GM12873 (cell line): ENCODE data around the gene ICE1.

Experiments
- TF ChIP-seq, protein P1 (sequence below): IDR thresholded peaks from 2 replicates; pipeline ENCODE4 v1.5.1; 2012; ENCODE audit warnings: low read depth, mild to moderate bottlenecking, moderate library complexity, low read length, control low read depth; ENCODE audit not compliant: insufficient read depth; ENCODE audit errors: missing control alignments

ICE1 gene

DNA sequence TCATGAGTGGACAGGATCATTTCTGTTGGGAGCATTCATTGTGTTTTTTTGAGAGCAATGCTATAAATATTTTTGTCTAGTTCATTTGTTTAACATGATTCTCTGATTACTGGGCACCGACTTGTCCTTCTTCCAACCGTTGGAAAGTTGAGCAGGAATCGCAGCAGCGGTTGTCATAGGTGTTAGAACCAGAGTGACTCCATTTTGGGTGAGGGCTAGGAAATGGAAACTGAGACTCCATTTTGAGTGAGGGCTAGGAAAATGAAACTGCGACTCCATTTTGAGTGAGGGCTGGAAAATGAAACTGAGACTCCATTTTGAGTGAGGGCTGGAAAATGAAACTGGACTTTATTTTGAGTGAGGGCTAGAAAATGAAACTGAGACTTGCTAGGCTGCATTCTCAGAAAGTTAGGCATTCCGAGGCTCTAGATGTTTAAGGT is 100.6 kb downstream of the ICE1 start:
- TF ChIP-seq, protein P1, sequence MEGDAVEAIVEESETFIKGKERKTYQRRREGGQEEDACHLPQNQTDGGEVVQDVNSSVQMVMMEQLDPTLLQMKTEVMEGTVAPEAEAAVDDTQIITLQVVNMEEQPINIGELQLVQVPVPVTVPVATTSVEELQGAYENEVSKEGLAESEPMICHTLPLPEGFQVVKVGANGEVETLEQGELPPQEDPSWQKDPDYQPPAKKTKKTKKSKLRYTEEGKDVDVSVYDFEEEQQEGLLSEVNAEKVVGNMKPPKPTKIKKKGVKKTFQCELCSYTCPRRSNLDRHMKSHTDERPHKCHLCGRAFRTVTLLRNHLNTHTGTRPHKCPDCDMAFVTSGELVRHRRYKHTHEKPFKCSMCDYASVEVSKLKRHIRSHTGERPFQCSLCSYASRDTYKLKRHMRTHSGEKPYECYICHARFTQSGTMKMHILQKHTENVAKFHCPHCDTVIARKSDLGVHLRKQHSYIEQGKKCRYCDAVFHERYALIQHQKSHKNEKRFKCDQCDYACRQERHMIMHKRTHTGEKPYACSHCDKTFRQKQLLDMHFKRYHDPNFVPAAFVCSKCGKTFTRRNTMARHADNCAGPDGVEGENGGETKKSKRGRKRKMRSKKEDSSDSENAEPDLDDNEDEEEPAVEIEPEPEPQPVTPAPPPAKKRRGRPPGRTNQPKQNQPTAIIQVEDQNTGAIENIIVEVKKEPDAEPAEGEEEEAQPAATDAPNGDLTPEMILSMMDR, result no peak

- TF ChIP-seq, protein P1, result no peak
These were observed 101.8 kb downstream of the ICE1 start for GRCh38 chr5:5524327-5524726.

DNA sequence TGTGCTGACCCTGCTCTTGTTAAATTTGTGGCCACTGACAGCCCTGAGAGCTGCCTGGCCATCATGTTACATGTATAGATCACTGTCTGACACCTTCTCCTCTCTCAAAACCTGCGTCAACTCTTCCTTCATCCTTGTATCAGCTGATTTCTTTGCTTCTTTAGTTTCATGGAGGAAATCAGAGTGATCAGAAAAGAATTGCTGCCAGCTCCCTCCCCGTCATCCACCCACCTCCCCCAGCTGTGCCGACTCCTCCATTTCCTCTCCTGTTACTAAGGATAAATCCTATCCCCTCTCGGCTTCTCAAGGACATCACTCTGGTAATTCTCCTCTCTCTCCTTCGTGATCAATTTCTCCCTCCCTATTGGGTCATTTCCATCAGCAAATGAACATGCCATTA is 108.9 kb downstream of the ICE1 start:
- TF ChIP-seq, protein P1, result no peak

GRCh38 chr5:5532306-5533076 is 110.0 kb downstream of the ICE1 start:
- TF ChIP-seq, protein P1, result no peak

DNA sequence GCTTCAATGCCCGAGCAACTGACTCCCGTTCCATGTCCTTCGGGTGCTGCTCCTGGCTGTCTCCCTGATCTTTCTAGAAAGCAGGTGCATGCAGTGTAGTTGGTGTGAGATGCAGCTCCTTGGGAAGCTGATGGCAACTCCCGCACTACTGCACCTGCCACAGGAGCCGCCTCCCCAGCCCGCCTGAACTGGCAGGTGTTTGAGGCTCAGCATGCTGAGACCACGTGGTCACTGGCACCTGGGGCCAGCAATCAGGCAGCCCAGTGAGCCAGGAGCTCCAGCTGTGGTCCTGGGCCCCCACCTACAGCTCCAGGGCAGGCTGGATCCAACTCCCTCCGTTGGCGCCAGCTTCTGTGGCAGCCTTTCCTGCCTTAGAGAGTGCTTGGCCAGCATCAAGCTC is 111.5 kb downstream of the ICE1 start:
- TF ChIP-seq, protein P1, result no peak

DNA sequence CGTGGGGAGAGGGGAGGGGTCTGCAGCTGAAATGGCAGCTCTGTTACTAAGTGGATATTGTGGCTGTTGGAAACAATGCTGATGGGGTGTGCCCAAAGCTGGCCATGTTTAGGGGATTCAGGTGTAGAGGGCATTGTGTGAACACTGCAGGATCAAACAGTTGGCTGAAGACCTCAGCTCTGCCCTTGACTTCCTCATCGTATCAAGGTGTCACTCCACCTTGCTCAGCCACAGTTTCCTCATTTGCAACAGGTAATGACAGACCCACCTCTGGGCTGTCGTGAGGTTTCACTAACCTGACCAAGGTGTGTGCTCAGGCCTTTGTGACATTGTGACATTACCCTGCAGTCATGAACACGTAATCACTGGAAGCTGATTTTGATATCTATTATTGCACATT is 111.9 kb downstream of the ICE1 start:
- TF ChIP-seq, protein P1, result no peak

- TF ChIP-seq, protein P1, result no peak
These were observed 114.4 kb downstream of the ICE1 start for GRCh38 chr5:5536871-5537270.
